EL (cell line): ENCODE results near the gene GGNBP2.

ENCODE experiments used
- DNase-seq: peaks from one replicate; pipeline ENCODE4 v3.0.0-alpha.2; 2016

GGNBP2 gene

GRCh38 chr17:36575028-36575427 lies 30.3 kb downstream of the GGNBP2 start:
- DNase-seq, result no peak

GRCh38 chr17:36576793-36577192 lies 32.1 kb downstream of the GGNBP2 start:
- DNase-seq, result no peak

GRCh38 chr17:36578671-36579070 lies 34.0 kb downstream of the GGNBP2 start:
- DNase-seq, result no peak

GRCh38 chr17:36583787-36584186 lies 39.1 kb downstream of the GGNBP2 start:
- DNase-seq, result no peak

GRCh38 chr17:36586138-36586537 lies 41.4 kb downstream of the GGNBP2 start:
- DNase-seq, result no peak

DNA sequence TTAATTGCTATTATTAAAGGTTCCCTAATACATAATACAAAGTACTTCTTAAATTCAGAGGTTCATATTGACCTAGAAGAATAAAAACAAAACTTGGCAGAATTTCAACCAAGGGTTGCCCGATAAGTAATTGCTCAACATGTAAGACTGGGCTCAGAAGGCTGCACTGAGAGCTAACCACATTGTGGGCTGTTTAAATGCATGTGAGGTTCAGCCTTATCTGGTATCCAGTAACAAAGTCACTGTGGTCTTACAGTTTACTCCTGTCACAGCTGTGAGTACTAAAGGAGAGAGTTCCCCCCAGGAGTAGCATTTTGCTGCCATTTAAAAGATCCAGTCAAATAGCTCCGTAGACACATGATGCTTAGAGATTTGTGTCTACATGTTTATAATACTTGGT lies 45.4 kb downstream of the GGNBP2 start:
- DNase-seq, result no peak

- DNase-seq, result peak; percentile 84
Observed at GRCh38 chr17:36591434-36592315, 47.0 kb downstream of the GGNBP2 start, which contains the start of gene DHRS11. Gene DHRS11 (plus strand): TSS chr17:36591879. CDS start chr17:36592010, 131 bp downstream.

DNA sequence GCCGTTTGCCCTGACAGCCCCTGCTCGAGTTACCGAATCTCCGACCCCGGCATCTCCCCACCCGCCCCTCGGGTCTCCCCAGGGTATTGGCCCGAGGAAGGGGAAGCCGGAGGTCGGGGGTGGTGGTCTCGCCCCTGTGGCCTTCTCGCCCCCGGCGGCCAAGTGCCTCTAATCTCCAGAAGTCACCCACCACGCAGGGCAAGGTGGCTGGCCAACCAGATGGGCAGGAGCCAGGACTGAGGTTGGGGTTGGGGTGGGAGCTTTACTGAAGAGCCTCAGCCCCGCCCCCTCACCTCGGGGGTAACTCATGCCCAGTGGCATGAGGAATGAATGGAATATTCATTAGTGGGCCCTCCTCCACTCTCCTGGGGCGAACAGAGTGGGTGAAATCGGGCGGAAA lies 47.6 kb downstream of the GGNBP2 start:
- peak; percentile 60 for DNase-seq

GRCh38 chr17:36592716-36593321 lies 48.1 kb downstream of the GGNBP2 start:
- DNase-seq, result no peak

DNA sequence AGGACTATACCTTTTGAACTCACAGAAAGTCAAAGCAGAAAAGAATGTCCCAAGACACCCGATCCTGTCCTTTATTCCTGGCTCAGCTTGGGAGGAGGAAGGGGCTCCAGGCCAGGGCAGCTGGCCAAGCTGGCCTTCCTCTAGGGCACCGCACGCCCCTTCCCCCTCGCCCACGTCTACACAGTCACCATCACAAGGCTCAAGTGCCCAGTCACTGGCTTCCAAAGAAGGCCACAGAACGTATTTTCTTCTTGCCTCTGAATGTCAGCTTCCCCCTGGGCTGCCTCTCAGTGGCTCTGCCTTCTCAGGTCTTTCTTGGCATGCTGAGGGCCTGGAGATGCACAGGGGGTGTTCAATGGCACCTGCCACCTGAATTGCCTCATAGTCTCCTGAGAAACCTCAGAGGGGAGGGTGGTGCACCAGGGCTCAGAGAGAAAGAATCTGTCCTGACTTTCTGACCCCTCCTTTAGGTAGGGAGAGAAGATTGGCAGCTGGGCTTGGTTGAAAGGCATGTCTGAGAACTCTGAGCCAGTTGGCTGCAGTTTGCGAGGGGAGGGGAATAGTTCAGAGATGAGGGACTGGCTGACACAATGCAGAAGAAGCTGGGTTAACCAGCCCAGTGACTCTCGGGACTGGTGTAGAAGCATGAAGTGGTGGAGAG lies 49.1 kb downstream of the GGNBP2 start:
- DNase-seq, result no peak

DNA sequence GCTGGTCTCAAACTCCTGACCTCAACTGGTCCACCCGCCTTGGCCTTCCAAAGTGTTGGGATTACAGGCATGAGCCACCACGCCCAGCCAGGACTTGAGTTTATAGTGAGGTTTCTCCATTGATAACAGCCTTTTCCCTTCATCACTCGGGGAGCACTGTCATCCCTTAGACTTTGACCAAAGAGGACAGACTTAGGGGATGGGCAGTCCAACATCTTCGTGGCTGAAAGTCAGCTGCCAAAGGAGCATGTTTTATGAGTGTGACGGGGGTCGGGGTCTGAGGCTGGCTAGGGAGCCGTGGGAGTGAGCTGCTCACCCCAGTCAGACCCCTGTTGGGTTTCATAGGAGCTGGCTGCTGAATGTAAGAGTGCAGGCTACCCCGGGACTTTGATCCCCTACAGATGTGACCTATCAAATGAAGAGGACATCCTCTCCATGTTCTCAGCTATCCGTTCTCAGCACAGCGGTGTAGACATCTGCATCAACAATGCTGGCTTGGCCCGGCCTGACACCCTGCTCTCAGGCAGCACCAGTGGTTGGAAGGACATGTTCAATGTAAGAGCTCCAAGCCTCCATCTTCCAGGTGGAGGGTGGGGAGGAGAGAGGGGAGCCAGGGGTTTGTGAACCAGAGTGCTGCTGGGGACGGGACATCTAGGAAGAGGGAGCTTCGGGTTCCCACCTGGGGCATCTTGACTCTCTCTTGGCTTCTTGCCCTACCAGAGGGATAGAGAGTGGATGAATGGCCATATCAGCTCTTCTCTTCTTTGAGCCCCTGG lies 50.1 kb downstream of the GGNBP2 start:
- no peak for DNase-seq

- no peak for DNase-seq
Observed at GRCh38 chr17:36597226-36597625, 52.5 kb downstream of the GGNBP2 start.

- no peak for DNase-seq
Observed at GRCh38 chr17:36597866-36598777, 53.4 kb downstream of the GGNBP2 start.

GRCh38 chr17:36598951-36599401 lies 54.3 kb downstream of the GGNBP2 start:
- DNase-seq, result no peak

- no peak for DNase-seq
Observed at GRCh38 chr17:36599546-36600250, 55.0 kb downstream of the GGNBP2 start.

DNA sequence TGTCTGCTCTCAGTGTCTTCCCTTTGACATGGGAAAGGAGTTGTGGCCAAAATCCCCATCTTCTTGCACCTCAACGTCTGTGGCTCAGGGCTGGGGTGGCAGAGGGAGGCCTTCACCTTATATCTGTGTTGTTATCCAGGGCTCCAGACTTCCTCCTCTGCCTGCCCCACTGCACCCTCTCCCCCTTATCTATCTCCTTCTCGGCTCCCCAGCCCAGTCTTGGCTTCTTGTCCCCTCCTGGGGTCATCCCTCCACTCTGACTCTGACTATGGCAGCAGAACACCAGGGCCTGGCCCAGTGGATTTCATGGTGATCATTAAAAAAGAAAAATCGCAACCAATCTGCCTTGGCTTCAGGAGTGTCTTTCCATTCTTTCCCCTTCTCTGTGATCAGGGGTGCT lies 55.7 kb downstream of the GGNBP2 start:
- no peak for DNase-seq

- no peak for DNase-seq
Observed at GRCh38 chr17:36600936-36601302, 56.2 kb downstream of the GGNBP2 start.

- peak; percentile 96 for DNase-seq
Observed at GRCh38 chr17:36601303-36602029, 56.7 kb downstream of the GGNBP2 start, which contains the start of gene MRM1. Gene MRM1 (plus strand): TSS chr17:36601583. CDS start chr17:36601811, 228 bp downstream.

DNA sequence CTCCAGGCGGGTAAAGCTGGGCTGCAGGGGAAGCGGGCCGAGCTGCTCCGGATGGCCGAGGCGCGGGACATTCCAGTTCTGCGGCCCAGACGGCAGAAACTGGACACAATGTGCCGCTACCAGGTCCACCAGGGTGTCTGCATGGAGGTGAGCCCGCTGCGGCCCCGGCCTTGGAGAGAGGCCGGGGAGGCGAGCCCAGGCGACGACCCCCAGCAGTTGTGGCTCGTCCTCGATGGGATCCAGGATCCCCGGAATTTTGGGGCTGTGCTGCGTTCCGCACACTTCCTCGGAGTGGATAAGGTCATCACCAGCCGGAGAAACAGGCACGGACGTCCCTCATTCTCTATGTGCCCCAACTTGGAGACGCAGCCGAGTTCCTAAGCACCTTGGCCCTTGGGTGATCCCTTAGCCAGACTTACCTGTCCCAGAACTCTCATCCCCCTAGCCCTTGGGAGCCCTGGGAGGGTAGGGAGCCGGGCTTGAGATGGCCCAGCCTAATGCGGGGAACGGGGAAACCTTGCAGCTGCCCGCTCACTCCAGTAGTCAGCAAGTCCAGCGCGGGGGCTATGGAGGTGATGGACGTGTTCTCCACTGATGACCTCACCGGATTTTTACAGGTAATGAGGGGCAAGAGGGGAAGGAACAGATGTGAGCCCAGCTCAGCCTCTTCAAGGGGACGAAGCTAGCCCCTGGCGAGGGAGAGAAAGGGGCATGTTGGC lies 57.5 kb downstream of the GGNBP2 start:
- peak; percentile 29 for DNase-seq
